MCF 10A (cell line): ENCODE results near the gene LYZL4. TPM values are rescaled to one million over a fixed set of nuclear protein-coding genes. Genes with fewer than 3 reads are reported as not detected.

Source experiments
- BruUV-seq: library from RNA; stranded (reverse); fragments of 400-500 nt; replicated peaks from 2 replicates; lab custom pipeline; 2021; lab: Mats Ljungman, UMichigan
- CTCF ChIA-PET: fragments of 300-600 bp; sonication (Branson Sonifier 250); formaldehyde crosslinking; extraction: SDS; loops from one replicate; lab custom pipeline; 2021; ENCODE audit warnings: antibody characterized with exemption, inconsistent platforms; lab: Yijun Ruan, JAX
- POLR2A ChIA-PET: fragments of 300-600, 350-650 bp; sonication (Branson Sonifier 250); formaldehyde crosslinking; extraction: SDS; loops from one replicate; lab custom pipeline; 2020; ENCODE audit warnings: antibody characterized with exemption, inconsistent platforms; lab: Yijun Ruan, JAX
- DNase-seq: peaks from one replicate; pipeline ENCODE4 v3.0.0-alpha.2; 2018; ENCODE audit not compliant: unreplicated experiment
- H3K27ac Mint-ChIP-seq: one replicate; pipeline ENCODE4 v1.8.0; 2022; ENCODE audit warnings: mild to moderate bottlenecking, low read depth, mixed read lengths; ENCODE audit not compliant: unreplicated experiment
- H3K27me3 Mint-ChIP-seq: one replicate; pipeline ENCODE4 v1.8.0; 2022; ENCODE audit warnings: mixed read lengths; ENCODE audit not compliant: insufficient read depth, unreplicated experiment
- H3K36me3 Mint-ChIP-seq: one replicate; pipeline ENCODE4 v1.8.0; 2022; ENCODE audit warnings: mild to moderate bottlenecking, moderate library complexity, mixed read lengths; ENCODE audit not compliant: insufficient read depth, unreplicated experiment
- H3K4me1 Mint-ChIP-seq: one replicate; pipeline ENCODE4 v1.8.0; 2022; ENCODE audit warnings: mixed read lengths; ENCODE audit not compliant: insufficient read depth, unreplicated experiment
- H3K4me3 Mint-ChIP-seq: one replicate; pipeline ENCODE4 v1.8.0; 2022; ENCODE audit warnings: mild to moderate bottlenecking, moderate library complexity, mixed read lengths; ENCODE audit not compliant: unreplicated experiment
- H3K9me3 Mint-ChIP-seq: one replicate; pipeline ENCODE4 v1.8.0; 2022; ENCODE audit warnings: mixed read lengths; ENCODE audit not compliant: unreplicated experiment
- CTCF ChIP-seq: fragments of 200-600 bp; IDR thresholded peaks from one replicate; pipeline ENCODE4 v1.8.0; 2022; ENCODE audit warnings: antibody characterized with exemption, mild to moderate bottlenecking; ENCODE audit not compliant: unreplicated experiment
- intact Hi-C: fragments of 100-400 bp; cut with micrococcal nuclease; formaldehyde crosslinking; loops from 2 replicates; pipeline ENCODE4 v1.14.1; 2022
- total RNA-seq: library from RNA; stranded (reverse); gene quantifications from 2 replicates; pipeline ENCODE4 v1.2.3, GENCODE V29; 2022

The LYZL4 gene
- total RNA-seq, 1 experiment from 2014 or later, result not detected

- H3K27ac Mint-ChIP-seq, result no peak overlapping the region
- ChIA-PET CTCF (interaction anchor here (0.5 to 7.2 kb wide), 2 partner anchors 114 to 190 kb away, joined by 4 to 166 read pairs; no protein-coding TSS in a partner anchor), POLR2A (no interaction called here)
- no peaks in the 10 kb centered on the region for H3K36me3 Mint-ChIP-seq
- H3K9me3 Mint-ChIP-seq, result no peaks in the 10 kb centered on the region
- intact Hi-C loops, result no loop called here
- no peaks in the 10 kb centered on the region for H3K4me1 Mint-ChIP-seq
- no peak overlapping the region for H3K4me3 Mint-ChIP-seq
- no TSS peak for BruUV-seq
- peaks cover 11% of the 10 kb centered on the region for H3K27me3 Mint-ChIP-seq
- no peak for TF ChIP-seq CTCF
- DNase-seq, result no peak
Measured at GRCh38 chr3:42438758-42439157, 28.3 kb upstream of the LYZL4 start.

GRCh38 chr3:42438193-42438592, 27.8 kb upstream of the LYZL4 start:
- Mint-ChIP-seq H3K27ac (no peak overlapping the region), H3K9me3 (no peaks in the 10 kb centered on the region), H3K4me3 (no peak overlapping the region), H3K27me3 (peaks cover 11% of the 10 kb centered on the region), H3K36me3 (no peaks in the 10 kb centered on the region), H3K4me1 (no peaks in the 10 kb centered on the region)
- ChIA-PET CTCF (interaction anchor here (1.2 kb wide), 1 partner anchor 190 kb away, joined by 7 read pairs; no protein-coding TSS in a partner anchor), POLR2A (interaction anchor here (0.6 kb wide), 1 partner anchor 142 kb away, joined by 3 read pairs; no protein-coding TSS in a partner anchor)
- DNase-seq, result no peak
- intact Hi-C loops, result no loop called here
- TF ChIP-seq CTCF, result no peak
- no TSS peak for BruUV-seq

GRCh38 chr3:42434777-42435380, 24.5 kb upstream of the LYZL4 start:
- Mint-ChIP-seq H3K4me3 (no peak overlapping the region), H3K36me3 (no peaks in the 10 kb centered on the region), H3K9me3 (no peaks in the 10 kb centered on the region), H3K4me1 (no peaks in the 10 kb centered on the region), H3K27ac (no peak overlapping the region), H3K27me3 (peaks cover 3% of the 10 kb centered on the region)
- ChIA-PET CTCF (interaction anchor here (0.5 to 3.9 kb wide), 6 partner anchors 9 to 507 kb away, joined by 3 to 26 read pairs (median 4); no protein-coding TSS in a partner anchor), POLR2A (no interaction called here)
- BruUV-seq, result no TSS peak
- no peak for DNase-seq
- intact Hi-C loops, result no loop called here
- TF ChIP-seq CTCF, result no peak

- no peak overlapping the region for H3K27ac Mint-ChIP-seq
- ChIA-PET CTCF (interaction anchor here (0.5 kb wide), 1 partner anchor 398 kb away, joined by 3 read pairs; no protein-coding TSS in a partner anchor), POLR2A (no interaction called here)
- no peaks in the 10 kb centered on the region for H3K4me1 Mint-ChIP-seq
- no peak for TF ChIP-seq CTCF
- intact Hi-C loops, result no loop called here
- H3K27me3 Mint-ChIP-seq, result peaks cover 17% of the 10 kb centered on the region
- no peaks in the 10 kb centered on the region for H3K36me3 Mint-ChIP-seq
- H3K9me3 Mint-ChIP-seq, result no peaks in the 10 kb centered on the region
- H3K4me3 Mint-ChIP-seq, result no peak overlapping the region
- no peak for DNase-seq
- no TSS peak for BruUV-seq
Measured at GRCh38 chr3:42432485-42432884, 22.1 kb upstream of the LYZL4 start.
